Hair follicular keratinocyte (primary cell): ENCODE results near the gene MRM2. TPM values are rescaled to one million over a fixed set of nuclear protein-coding genes. Genes with fewer than 3 reads are reported as not detected.

Experiments used
- total RNA-seq: library from RNA; depleted of rRNA; stranded (reverse); fragments of >200 nt; gene quantifications from 2 replicates; pipeline ENCODE4 v1.2.3, GENCODE V29; 2015

MRM2 gene
- total RNA-seq, result 16.5 and 38.4 TPM in 2 replicates

DNA sequence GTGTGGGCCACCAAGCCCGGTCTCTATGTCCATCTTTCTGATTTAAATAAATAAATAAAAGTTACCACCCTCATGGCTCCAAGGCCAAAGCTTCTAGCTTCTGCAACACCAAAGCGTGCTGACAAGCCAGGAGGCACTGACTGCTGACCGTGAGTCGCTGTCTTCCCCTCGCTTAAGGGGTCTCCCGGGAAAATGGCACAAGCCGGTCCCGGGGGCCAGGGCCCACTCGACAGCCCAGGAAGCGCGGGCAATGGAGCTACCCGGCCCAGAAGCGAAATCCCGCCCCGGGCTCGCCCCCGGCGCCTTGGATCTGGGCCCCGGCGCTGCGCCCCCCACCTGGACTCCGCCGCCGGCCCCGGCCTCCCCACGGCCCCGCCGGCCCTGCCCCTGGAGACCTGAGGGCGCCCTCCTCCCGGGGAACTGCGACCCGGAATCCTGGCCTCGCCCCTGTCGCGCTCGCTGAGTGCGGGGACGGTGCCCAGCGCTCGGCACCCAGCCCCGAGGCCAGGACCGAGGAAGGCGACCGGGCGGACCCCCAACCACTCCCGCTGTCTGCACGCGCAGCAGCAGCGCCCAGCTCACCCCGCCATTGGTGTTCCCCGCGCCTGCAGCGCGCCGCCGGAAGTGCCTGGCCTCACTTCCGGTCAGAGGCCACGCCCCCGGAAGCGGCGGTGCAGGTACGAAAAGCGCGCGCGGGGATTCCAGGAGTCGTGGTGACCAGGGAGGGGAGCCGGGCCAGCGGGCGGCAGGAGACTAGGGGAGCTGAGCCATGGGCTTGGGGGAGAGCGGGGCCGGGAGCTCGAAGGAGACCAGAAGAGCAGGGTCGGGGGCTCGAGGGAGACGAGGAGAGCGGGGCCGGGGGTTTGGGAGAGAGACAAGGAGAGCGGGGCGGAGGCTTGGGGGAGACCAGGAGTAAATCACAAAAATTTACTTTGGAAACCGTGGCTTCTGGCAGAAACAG, at the start of gene MRM2, which contains the start of gene NUDT1:
Gene MRM2, minus strand, starts transcription at position 626 of the 961 bp plus-strand sequence. Its CDS starts 36 bp downstream, at position 590.
Gene NUDT1, plus strand, starts transcription at position 647 of the 961 bp plus-strand sequence. CDS start 2,349 bp downstream, outside the sequence.

GRCh38 chr7:2232766-2233520, 9.1 kb downstream of the MRM2 start, which contains the start of gene MAD1L1:
MAD1L1 (minus strand) TSS chr7:2232945; CDS start chr7:2230133, 2,812 bp downstream.

Other genes starting within 250 kb of the MRM2 start
- gene MAD1L1, start 9.3 kb downstream of the MRM2 start, total RNA-seq, result 38.6 and 38.8 TPM in 2 replicates
- 57.8 and 99.3 TPM in 2 replicates for gene NUDT1, start within 50 bp of the MRM2 start, total RNA-seq
- gene SNX8, start 72.2 kb upstream of the MRM2 start, total RNA-seq, result 8.5 and 9.1 TPM in 2 replicates
- gene EIF3B, start 112.6 kb upstream of the MRM2 start, total RNA-seq, result 121 and 183 TPM in 2 replicates
- 3.2 and 4.7 TPM in 2 replicates for gene CHST12, start 161.4 kb upstream of the MRM2 start, total RNA-seq
- gene GRIFIN, start 234.2 kb upstream of the MRM2 start, total RNA-seq, result not detected in 2 replicates